Midbrain (tissue), 1 donor: Measurements from ENCODE around the gene TMEM252.
A peak's percentile ranks its signal among the peaks of the same experiment; 100 is the strongest.

Experiments used
- DNase-seq: peaks from one replicate; lab custom pipeline; 2025; lab: John Stamatoyannopoulos, UW

TMEM252 gene

DNA sequence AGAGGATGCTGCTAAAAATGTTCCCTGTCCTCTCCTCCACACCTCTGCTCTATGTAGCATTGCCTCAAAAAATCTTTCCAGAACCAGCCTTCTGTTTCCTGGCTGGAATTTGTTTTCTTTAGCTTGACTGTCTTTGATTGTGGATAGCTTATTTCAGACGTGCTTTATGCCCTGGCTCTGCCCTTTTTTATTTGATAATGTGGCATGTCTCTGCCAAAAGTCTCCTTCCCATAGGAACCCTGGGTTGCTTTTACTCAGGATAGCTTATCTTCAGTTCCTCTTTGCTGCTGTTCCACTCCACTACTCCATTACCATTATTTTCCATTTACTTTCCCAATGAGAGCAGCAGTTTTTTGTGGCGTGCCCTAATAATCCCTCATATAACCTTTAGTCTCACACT, 885 bp upstream of the TMEM252 start:
- DNase-seq = no peak

GRCh38 chr9:68538200-68538599, 2.5 kb downstream of the TMEM252 start:
- no peak for DNase-seq

DNA sequence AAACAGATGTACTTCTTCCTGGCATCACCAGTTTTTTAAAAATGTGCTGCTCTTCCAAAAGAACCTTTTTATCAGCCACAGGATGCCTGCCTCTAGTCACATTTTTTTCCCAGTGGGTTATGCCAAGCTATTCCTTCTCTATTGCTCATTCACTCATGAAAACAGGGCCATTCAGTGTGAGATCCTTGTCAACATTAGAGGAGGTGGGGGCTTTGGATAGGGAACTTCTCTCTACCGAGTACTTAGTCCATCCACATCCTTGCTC, 3.1 kb downstream of the TMEM252 start:
- no peak for DNase-seq

DNA sequence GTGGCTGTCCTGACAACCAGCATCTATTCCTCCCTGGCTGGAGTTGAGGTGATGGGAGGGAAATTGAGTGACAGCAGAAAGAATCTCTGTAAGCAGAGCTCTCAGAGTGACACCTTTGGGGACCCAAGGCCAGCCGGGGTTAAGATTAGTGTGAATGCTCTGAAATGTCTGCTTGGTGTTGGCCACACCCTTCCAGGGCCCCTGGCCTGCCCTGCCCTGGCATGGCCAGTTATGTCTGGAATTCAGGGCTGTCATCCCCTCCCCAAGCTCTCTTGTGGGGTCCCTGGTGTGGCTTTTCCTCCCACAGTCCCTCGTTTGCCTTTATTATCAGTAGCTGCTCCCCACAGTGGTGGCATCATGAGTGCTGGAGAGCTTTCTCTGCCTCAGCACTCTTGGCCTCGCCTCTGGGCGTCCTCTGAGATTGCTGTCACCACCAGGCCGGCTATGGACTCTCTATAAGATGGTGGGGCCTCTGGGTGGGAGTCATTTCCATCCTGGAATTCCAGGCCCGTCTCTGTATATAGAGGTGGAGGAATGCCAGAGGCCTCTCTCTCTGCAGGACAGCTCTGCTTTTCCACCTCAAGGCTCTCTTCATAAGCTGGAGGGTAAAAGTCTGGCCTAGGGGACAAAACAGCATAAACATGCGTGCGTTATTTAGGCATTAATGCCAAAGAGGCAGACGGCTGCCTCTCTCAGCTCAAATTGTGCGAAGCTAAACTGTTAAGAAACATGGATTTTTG, 3.6 kb downstream of the TMEM252 start:
- no peak for DNase-seq

DNA sequence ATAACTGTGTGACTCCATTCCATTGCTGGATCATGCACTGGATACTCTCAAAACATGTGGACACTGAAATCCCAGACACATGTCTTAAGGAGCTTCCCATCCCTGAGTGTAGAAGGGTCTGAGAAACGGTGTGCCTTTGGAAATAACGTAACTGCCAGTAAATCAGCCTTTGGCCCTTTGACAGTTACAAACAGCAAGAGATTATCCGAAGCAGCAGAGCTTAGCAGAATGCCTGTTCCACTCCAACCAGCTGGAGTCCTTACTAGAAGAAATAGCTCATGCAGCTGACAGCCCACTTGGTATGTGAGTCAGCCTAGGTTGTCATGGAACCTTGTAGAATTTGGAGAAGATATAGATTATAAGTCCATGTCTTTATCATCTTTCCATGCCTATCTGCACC, 7.0 kb downstream of the TMEM252 start:
- DNase-seq = no peak

DNA sequence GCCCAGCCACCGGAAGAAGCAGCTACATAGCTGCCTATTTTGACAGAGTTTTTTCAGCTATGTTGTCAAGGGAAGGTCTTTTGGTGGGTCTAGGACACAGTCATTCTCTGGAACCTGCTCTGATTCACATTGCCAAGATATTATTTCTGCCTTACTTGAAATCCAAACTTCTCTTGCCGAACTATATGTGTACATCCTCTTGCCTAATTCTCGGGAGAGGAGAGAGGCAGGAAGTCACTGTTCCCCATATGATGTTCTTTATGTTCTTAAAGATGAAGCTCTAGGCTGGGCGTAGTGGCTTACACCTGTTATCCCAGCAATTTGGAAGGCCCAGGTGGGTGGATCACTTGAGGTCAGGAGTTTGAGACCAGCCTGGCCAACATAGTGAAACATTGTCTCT, 8.6 kb downstream of the TMEM252 start:
- DNase-seq = no peak

DNA sequence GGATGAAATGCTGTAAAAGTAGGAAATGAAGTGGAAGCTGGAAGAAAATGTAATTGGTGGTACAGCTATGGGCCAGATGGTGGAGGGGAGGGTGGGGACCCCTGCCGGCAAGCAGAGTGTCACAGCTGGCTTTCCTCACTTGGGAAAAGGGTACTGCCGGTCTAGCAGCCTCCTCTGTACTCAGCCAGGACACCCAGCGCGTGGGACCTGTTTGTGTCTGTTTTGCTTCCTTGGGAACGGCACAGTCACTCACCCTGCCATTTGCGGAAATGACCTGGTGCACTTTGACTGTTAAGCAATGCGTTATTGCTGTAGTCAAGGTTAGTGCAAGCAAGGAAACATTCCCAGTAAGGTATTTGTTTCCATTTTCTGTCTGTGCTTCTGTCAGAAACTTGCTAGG, 10.1 kb downstream of the TMEM252 start:
- no peak for DNase-seq

- no peak for DNase-seq
These were observed 17.2 kb downstream of the TMEM252 start for GRCh38 chr9:68523367-68523936.

GRCh38 chr9:68522954-68523353, 17.7 kb downstream of the TMEM252 start:
- no peak for DNase-seq

GRCh38 chr9:68522131-68522530, 18.6 kb downstream of the TMEM252 start:
- peak; percentile 13 for DNase-seq

DNA sequence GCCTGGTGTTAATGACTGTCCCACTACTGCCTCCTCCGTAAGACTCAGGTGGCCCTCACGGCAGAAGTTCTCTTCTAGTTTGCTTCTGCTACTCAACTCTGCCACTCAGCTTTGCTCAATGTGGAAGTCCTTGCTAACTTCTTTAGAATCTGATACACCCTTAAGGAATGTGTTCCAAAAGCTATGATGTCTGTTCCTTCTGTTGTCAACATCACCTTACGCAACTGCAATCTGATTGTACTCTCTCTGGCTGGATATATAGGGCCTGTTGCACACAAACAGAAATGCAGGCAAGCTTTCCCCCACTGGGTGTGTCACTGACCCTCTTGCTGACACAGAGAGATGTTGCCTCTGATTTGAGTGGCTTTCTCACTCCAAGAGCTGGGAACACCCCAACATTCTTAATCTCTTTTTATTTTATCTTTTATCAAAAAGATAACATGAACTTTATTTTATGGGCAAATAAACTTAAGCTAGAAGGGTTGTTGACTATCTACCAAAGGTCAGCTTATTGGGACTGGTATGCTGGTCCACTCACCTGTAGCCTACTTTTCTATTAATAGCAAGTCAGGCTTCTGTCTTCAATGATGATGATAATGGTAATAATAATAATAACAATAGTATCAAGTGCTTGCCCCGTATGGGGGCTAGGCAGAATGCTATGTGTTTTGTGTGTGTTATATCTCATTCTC, 25.2 kb downstream of the TMEM252 start:
- DNase-seq = no peak

DNA sequence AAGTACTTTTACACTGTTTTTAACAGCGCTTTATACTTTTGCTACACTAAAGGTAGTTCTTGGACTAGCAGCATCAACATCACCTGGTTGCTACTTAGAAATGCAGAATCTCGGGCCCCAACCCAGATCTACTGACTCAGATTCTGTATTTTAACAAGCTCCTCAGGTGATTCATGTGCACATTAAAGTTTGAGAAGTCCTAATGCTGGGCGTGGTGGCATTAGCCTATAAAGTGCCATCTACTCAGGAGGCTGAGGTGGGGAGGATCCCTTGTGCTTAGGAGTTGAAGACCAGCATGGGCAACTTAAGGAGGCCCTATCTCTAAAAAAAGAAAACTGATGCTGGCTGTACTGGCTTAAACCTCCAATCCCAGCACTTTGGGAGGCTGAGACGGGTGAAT, 26.7 kb downstream of the TMEM252 start:
- no peak for DNase-seq

DNA sequence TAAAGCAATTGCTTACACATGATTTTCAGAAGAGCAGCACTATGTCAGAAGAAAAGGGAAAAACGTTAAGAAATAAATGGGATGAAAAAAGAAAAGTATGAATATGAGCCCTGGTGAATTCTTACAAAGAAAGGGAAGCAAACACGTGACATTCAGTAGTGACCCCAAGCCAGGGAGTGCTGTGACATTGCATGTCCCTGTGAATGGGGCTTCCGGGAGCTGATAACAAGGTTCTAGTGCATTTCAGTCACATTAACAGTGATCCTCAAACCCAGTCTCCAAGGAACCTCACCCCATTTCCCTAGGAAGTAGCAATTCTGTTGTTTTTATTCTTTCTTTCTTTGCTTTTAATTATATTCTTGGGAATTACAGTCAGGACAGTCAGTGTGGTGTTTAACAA, 27.3 kb downstream of the TMEM252 start:
- no peak for DNase-seq

DNA sequence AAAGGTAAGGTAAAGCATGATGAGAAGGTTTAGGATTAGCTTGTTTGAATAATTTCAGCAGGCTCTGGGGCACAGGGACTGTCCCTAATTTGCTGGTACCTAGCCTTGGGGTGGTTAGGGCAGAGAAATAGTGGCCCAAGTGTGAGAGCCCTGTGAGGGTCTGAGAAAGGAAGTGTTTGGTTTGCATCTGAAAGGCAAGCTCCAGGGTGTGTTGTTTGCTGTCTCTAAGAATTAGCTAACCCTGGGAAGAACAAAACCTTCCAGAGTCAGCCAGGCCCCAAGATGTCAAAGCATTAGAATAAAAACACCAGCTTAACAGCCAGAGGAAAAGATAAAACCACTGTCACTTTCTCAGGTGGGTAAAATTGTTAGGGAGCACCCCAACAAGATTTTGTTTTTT, 31.0 kb downstream of the TMEM252 start:
- no peak for DNase-seq

DNA sequence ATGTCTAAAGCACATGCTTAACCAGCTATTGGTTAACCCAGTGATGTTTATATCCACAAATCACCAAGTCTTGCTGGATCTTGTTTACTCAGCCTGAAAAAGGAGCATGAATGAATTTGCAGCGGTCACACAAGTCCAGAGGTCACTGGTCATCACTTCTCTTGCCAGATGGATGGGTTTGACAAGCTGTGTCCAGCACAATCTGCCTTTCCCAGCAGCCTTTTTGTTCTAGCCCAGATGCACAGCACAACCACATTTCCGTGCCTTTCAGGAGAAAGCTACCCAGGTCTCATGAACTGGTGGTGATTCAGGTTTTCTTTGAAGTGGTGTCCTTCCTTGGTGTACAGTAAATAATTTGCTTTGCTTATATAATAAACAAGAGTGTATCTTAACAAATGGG, 32.1 kb downstream of the TMEM252 start:
- no peak for DNase-seq

DNA sequence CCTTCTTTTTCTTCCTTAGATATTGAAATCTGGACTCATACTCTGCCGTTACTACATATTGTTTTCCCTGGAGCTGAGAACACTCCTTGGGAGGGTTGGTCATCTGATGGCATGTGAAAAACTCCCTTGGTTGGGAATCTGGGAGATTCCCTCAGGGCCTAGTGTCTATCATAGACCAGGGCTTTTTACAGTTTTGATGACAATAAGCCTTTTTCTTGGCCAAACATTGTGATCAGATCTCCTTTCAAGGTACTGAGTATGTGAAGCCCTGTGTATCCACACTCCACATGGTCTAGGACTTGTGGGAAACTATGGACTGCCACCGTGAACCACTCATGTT, 32.9 kb downstream of the TMEM252 start:
- no peak for DNase-seq

- peak; percentile 29 for DNase-seq
These were observed 33.4 kb downstream of the TMEM252 start for GRCh38 chr9:68507130-68507805.

GRCh38 chr9:68506551-68506950, 34.1 kb downstream of the TMEM252 start:
- DNase-seq = no peak

DNA sequence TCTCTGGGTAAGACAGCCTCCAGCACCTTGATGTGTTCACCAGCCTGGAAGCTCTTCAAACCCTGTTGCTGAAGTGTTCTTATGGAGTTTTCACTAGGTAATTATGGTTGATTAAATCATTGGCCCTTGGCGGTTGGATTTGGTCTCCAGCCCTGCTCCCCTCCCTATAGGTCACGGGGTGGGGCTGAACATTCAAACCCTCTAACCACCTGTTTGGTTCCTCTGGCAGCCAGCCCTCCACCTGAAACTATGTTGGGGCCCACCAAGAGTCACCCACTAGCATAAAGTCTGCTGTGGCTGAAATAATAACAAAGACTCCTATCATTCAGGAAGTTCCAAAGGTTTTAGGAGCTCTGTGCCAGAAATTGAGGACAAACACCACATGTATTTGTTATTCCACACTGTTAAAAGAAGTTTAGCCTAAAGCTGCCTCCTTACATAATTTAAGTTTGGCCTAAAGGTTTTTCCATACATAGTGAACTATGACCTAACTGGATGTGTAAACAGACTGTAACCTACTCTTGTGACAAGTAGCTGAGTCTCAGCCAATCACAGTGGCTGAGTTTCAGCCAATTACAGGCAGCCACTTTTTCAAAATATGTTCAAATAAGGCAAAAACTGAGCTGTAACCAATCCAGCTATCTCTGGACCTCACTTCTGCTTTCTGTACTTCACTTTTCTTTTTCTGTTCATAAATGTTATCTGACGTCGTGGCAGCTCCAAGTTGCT, 34.8 kb downstream of the TMEM252 start:
- DNase-seq = no peak

- DNase-seq = no peak
These were observed 38.4 kb downstream of the TMEM252 start for GRCh38 chr9:68502279-68502678.

DNA sequence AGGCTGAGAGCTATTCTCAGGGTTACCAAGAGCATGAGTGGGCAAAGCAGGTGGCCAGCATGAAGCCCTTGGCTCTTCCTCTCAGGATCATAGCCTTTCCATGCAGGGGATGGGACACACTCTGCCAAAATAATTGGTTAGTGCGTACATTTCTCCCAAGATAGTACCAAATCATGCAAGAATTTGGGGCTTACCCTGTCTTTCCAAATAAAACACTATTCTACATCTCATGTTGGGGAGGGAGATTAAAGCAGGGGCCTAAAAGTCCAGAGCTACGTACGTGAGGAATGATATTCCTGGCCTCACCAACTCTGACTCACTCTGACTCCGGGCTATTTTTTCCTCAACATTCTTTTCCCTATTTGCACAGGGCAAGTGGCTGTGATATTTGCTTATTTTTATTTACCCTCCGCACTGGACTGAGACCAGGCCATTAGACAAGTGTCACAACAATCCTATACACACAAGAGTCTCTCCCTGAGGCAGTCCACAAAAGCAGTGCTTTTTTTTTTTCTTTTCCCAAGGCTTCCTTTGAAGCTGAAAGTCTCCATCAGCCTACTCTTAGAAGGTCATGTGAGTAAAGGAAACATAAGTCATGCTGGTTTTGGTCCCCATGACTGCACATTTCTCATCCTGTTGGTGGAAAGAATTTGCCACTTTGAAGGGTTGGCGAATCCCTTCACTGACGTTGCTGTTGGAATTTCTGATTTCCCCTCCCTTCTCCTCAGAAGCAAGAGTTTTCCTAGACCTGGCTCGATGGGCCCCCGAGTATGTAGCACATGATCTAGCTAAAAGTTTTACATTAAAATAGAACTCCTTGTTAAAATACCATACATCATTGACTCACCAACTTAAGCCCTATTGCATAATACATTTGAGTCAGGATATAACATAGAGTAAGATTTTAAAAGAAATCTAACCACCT, 40.0 kb downstream of the TMEM252 start:
- no peak for DNase-seq

GRCh38 chr9:68498816-68499215, 41.9 kb downstream of the TMEM252 start:
- no peak for DNase-seq
